ENCODE data around the gene AUH. TPM values are rescaled to one million over a fixed set of nuclear protein-coding genes. Genes with fewer than 3 reads are reported as not detected.

Gene AUH
- total RNA-seq, 1 experiment from 2014 or later: 21.7 TPM

DNA sequence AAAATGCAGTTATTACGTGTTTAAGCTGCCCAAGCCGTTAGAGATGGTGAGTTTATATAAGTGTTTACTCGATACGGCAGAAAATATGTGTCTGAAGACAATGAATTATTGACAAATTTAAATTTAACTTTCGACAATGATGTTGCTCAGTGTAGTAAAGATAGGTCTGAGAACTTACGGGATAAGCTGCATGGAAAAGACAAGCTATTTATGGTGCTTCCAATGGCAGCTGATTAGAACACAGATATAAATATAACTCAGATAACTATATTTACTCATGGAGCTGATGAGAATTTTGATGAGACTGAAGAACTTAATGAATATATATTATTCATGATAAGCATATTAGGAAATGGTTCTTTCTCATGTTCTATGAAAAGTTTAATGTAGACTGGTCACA lies 139.3 kb downstream of the AUH start:
- Mint-ChIP-seq H3K27ac (no peak overlapping the region), H3K4me1 (peaks cover 8 to 11% of the 10 kb centered on the region in 2 experiments), H3K27me3 (ENCODE audit: low read depth) (no peaks in the 10 kb centered on the region), H3K36me3 (ENCODE audit: insufficient read depth in 1 of 3, low read depth in 3 of 3) (peaks cover 0 to 16% (median 9%) of the 10 kb centered on the region in 3 experiments; a peak in 5 of 7 replicates), H3K4me3 (no peak overlapping the region), H3K9me3 (no peaks in the 10 kb centered on the region)
- Histone ChIP-seq H3K23me2 (ENCODE audit: insufficient read length, low read depth, low read length, poor library complexity, severe bottlenecking) (no peaks in the 10 kb centered on the region), H2AK5ac (ENCODE audit: insufficient read length, low read length) (no peak overlapping the region), H3K27me3 (ENCODE audit: insufficient read depth, low read length) (no peaks in the 10 kb centered on the region), H3K18ac (ENCODE audit: insufficient read length, low read depth, low read length) (no peak overlapping the region), H3K4me2 (ENCODE audit: insufficient read depth, insufficient read length, low read length) (no peak overlapping the region), H2BK5ac (ENCODE audit: insufficient read length, low read length) (no peak overlapping the region), H2BK20ac (ENCODE audit: low read depth, low read length, poor library complexity, severe bottlenecking) (no peak overlapping the region), H2BK120ac (ENCODE audit: low read depth, low read length, poor library complexity, severe bottlenecking) (no peak overlapping the region), H3K79me2 (ENCODE audit: insufficient read depth, low read length) (no peaks in the 10 kb centered on the region), H3K56ac (ENCODE audit: insufficient read length, low read depth, low read length) (no peak overlapping the region), H3T11ph (ENCODE audit: low read length) (no peak overlapping the region), H4K8ac (replicated peaks; ENCODE audit: insufficient read length, low read depth, low read length) (no peak overlapping the region), H4K5ac (ENCODE audit: insufficient read length, low read depth, low read length) (no peak overlapping the region), H3K9ac (ENCODE audit: extremely low read depth, insufficient read length, low read length) (no peak overlapping the region), H2AFZ (ENCODE audit: low read length) (no peak overlapping the region), H3K4me1 (ENCODE audit: insufficient read depth, low read length) (peaks cover 2% of the 10 kb centered on the region), H3K4ac (ENCODE audit: low read depth, low read length) (no peak overlapping the region), H3K23ac (ENCODE audit: insufficient read length, low read depth, low read length) (no peak overlapping the region), H2BK15ac (ENCODE audit: low read depth, low read length) (no peak overlapping the region), H2BK12ac (ENCODE audit: insufficient read length, low read depth, low read length) (no peak overlapping the region), H3K27ac (ENCODE audit: insufficient read length, low read depth, low read length) (no peak overlapping the region), H3K14ac (ENCODE audit: insufficient read depth, low read length) (no peak overlapping the region), H3K9me3 (ENCODE audit: control insufficient read depth, low read depth, low read length) (no peaks in the 10 kb centered on the region), H4K20me1 (ENCODE audit: control insufficient read depth, insufficient read depth, insufficient read length) (no peaks in the 10 kb centered on the region), H3K79me1 (ENCODE audit: insufficient read depth, low read depth, low read length, poor library complexity, severe bottlenecking) (no peaks in the 10 kb centered on the region), H4K91ac (ENCODE audit: insufficient read length, low read depth, low read length) (no peak overlapping the region)
- DNase-seq: no peak
- TF ChIP-seq, protein P1, sequence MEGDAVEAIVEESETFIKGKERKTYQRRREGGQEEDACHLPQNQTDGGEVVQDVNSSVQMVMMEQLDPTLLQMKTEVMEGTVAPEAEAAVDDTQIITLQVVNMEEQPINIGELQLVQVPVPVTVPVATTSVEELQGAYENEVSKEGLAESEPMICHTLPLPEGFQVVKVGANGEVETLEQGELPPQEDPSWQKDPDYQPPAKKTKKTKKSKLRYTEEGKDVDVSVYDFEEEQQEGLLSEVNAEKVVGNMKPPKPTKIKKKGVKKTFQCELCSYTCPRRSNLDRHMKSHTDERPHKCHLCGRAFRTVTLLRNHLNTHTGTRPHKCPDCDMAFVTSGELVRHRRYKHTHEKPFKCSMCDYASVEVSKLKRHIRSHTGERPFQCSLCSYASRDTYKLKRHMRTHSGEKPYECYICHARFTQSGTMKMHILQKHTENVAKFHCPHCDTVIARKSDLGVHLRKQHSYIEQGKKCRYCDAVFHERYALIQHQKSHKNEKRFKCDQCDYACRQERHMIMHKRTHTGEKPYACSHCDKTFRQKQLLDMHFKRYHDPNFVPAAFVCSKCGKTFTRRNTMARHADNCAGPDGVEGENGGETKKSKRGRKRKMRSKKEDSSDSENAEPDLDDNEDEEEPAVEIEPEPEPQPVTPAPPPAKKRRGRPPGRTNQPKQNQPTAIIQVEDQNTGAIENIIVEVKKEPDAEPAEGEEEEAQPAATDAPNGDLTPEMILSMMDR (conservative IDR thresholded peaks at IDR 0.05): no peak
- WGBS (ENCODE audit: extremely low coverage, insufficient read length, low lambda C conversion rate): no CpG with 5 or more reads among the region's 6 CpGs
